Activated T-helper 1 cell treated with anti-CD3 and anti-CD28 coated beads, Interleukin-2, amount 50 U/mL, for 16 hours (primary cell): Measurements from ENCODE around the gene SND1.

ENCODE experiments used
- DNase-seq, 2 donors: peaks; one replicate each; pipeline ENCODE4 v3.0.0-alpha.2; 2020; ENCODE audit warnings: low read depth in 1 of 2, low spot score in 1 of 2

Gene SND1

GRCh38 chr7:128081808-128082207 lies 429.8 kb downstream of the SND1 start:
- DNase-seq, result no peak

GRCh38 chr7:128082431-128082830 lies 430.4 kb downstream of the SND1 start:
- DNase-seq, result no peak

DNA sequence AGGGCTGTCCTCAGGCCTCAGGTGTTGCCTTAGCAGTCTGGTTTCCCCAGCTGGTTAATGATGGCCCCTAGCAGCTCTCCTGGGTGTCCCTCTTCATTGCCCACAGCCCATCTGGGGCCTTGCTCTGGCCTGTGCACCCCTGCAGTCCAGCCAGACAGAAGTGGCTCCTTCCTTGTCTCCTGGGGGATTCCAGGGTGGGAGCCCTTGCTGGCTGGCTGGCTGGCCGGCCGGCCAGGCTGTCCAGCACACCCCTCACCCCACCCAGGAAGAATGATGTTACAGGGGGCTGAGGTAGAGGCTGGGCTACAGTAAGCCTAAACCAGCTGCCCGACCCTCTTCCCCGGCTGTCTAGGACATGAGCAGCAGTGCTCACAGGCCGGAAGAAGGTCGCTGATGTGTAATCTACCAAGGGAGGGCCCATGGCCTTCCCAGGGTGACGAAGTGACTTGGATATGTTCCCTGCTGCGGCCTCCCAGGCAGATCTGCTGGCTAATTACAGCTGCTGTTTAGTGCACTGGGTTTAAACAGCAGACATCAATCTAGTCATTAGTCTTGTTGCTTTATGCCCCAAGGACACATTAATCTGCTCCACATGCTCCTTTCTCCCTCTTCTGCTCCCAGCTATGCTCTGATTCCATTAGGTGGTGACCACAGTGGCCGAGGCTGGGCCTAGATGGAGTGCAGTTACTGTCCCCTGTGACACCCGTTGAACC lies 433.1 kb downstream of the SND1 start:
- DNase-seq, result no peak

DNA sequence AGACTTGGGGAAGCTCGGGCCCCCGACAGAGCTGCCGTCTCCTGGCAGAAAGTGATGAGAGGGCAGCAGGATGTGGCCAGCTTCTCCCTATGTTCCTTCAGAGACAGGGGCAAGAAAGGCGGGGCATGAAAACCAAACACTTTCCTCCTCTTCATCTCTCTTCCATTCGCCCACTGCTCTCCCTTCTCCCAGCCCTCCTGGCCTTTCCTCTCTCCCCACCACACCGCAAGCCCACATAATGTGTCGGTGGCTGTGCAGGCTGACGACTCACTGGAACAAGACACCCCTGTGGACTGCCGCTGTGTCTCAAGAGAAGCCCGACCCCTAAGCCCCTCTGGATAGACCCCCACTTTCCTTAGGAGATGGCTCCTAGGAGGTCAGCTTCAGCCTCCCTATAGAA lies 438.5 kb downstream of the SND1 start:
- DNase-seq, result no peak

DNA sequence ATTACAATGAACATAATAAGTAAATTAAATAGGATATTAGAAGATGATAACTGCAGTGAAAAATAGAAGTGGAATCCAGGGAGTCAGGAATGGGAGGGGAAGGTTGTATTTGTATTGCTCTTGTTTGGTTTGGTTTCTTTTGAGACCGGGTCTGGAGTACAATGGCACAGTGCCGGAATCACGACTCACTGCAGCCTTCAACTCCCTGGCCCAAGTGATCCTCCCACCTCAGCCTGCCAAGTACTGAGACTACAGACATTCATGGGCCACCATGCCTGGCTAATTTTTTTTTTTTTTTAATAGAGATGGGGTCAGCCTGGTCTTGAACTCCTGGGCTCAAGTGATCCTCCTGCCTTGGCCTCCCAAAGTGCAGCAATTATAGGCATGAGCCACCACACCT lies 439.1 kb downstream of the SND1 start:
- no peak for DNase-seq

DNA sequence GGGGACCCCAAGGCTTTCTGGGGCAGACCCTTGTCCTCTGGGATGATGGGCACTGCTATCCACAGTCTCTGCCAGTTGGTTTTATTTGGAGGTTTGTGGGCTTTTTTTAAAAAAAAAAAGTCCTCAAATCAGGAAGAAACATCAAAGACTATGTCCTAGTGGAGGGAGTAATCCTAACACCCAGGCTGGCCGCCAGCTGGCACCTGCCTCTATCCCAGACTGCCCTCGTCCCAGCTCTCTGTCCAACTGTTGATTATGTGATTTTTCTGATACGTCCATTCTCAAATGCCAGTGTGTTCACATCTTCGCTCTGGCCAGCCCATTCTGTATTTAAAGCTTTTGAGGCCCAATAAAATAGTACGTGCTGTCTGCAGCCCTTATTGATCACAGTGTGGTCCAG lies 440.2 kb downstream of the SND1 start:
- no peak for DNase-seq

DNA sequence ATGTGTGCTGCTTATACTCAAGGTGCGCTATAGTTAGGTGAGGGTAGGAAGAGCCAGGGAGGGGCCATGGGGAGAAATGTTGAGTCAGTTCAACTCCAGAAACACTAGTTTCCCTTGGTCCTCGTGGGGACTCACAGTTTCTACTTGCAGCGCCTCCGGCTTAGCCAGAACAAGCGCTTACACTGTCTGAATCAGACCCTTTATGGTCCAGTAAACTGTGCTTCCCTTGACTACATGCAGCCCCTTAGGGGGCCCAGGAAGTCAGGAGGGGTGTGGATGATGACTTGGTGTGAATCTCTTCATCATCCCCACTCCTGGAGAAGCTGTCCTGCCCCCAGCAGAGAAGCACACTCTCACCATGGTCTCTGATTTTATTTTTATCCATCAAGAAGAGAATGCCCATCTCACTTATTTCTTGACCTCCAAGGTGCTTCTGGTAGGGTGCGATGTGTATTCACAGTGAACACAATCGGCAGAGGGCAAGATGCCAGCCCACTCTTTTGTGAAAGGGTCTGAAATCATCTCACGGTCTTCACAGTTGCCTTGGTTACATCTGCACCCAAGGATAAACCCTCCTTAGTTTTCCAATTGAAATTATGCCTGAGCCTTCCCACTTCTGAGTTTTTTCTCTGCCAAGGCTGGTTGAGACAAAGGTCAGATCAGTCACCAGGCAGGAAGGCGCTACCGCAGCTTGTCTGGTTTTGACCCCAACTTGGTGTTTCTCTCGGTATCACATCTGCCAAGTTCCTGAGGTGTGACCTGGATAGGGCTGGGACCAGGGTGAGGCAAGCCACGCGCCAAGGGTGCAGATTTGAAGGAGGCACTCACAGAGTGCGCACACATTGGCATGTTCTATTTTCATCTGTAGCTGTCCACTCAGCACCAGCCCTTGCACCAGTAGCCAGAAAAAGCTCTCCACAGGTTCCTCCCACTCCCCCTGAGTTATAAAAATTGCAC lies 441.9 kb downstream of the SND1 start:
- DNase-seq, result no peak

DNA sequence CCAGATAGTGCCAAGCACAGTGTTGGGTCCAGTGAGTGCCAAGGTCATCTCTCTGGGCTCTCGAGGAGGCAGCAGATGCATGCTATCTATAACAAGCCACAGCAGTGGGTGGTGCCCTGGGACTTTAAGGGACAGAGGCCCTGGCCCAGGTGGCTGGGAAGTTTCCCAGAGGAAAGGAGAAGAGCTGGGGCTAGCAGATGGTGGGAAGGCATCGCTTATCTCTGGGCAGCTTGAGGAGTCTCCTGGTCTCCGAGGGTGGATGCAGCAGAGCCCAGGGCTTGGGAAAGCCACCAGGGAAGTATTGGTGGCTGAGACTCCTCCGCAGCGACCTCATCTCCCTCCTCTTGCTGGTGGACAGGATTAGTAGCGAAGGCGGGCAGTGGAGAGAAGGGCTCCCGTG lies 442.7 kb downstream of the SND1 start:
- no peak for DNase-seq

GRCh38 chr7:128097211-128097731 lies 445.3 kb downstream of the SND1 start:
- no peak for DNase-seq

DNA sequence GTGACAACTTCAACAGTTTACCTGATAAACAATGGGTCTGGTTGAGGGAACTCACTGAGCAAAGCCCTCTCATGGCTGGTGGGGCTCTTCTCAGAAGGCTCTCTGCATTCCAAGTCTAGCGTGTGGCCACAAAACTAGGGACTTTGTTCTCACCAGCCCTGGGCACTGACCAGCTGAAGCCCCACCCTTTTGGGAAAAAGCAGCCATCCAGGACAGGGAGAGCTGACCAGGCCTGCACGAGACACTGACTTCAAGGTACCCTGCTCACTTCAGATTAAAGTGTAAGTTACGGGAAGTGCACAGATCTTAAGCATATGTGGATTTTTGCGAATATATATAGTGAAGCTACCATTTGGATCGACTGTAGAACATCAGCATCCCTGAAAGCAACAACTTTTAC lies 446.6 kb downstream of the SND1 start:
- no peak for DNase-seq

- DNase-seq, result no peak
Observed at GRCh38 chr7:128099204-128099671, 447.2 kb downstream of the SND1 start.

GRCh38 chr7:128100225-128100948 lies 448.4 kb downstream of the SND1 start:
- DNase-seq, result no peak

GRCh38 chr7:128100949-128101713 lies 449.1 kb downstream of the SND1 start:
- DNase-seq, result no peak

GRCh38 chr7:128102490-128103291 lies 450.7 kb downstream of the SND1 start:
- DNase-seq, result no peak

DNA sequence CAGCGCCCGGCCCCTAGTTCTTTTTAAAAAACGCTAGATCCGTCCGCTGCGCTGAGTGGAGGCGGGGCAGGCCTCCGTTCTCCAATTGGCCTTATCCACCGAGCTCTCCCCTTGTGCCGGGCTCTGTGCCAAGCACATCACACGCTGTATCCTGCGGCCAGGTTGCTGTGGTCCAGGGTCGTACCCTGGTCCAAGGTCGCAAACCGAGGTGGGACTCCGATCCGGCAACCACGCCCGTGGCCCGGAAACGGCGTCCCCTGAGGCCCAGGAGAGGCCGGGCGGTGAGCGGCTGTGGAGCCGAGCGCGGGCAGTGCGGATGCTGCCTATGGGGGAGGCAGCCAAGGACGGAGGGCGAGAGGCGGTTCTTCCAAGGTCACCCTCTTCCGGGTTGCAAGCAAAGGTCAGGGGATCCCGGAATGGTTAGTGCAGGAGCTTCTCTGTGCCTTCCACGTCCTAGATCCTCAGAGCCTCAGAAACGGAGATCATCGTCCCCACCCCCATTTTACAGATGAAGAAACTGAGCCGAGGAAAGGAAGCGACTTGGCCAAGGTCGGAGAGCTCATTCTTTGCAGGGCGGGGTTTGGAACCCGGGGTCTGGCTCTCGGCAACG lies 451.6 kb downstream of the SND1 start:
- DNase-seq, result no peak

DNA sequence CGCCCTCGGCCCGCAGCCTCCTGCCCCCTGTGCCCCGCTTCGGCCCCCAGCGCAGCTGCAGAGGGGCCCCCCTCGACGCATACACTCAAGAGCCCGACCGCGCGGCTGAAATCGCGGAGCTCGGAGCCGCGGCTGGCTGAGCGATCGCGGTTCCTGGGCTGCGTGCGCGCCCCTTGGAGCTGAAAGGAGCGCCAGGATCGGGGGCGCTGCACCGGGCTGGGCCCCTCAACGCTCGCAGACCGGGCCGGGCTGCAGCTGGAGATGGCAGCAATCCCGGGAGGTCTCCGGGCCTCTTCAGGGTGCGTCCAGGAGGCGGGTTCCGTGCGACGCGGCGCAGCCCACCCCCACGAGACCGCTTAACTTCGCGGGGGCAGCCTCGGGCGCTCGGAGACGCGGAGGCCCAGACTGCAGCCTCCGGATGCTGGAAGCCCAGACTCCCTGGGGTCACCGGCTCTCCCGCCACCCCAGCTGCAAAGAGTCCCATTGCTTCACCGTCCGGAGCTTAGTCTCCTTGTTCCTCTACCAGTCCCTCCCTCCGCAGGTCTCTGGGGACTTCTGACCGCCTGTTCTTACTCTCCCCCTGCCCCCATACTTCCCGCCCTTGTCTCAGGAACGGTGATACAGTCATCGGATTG lies 452.2 kb downstream of the SND1 start:
- no peak for DNase-seq

DNA sequence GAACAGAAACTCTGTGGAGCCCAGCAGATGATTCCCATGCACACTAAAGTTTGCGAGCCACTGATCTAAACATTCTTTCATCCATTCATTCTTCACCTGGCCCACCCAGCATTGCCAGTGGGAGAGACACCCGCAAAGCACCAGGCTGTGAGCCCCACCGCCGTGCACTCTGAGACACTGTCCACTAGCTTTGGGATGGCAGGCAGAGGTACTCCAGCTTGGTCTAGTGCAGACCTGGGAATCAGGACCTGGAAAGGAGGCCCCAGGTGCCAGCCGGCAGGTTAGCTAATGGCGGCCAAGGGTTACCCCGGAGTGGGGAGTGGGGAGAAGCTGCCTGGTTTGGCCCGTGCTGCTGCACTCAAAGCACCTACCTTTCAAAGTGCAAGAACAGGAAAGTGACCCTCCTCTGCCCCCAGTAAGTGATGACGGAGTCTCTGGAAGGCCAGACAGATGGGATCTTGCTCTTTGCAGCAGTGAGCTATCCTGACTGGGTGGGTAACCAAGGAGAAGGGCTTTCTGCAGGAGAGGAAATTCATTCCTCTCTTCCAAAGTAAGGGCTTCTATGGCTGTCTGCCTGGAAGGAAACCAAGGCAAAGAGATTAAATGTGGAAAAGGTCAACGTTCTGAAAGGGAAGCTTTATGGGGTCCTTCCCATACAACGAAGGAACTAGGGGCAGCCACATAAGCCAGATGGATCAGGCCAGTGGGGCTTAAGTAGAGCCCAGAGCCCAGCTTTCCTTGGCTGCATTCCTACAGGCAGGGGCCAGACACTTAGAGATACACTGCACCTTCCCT lies 453.4 kb downstream of the SND1 start:
- no peak for DNase-seq

DNA sequence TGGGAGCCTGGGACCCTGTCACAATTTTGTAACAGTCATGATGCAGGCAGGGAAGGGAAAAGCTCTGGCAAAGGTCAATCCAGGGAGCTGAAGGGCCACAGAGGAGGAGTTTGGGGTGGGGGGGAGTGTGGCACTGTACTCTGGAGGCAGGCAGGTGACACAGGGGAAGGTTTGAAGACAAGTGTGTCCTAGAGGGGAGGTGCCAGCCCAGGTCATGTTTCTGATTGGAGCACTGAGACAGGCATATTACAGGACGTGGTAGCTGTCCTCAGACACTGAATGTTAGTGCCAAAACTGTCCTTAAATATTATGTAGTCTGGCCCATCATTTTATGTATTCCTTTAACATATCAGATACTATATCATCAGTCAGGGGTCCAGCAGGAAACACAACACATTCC lies 454.8 kb downstream of the SND1 start:
- DNase-seq, result no peak
